Sigmoid colon (tissue), 4 donors: ENCODE results near the gene PLXDC1.

Source experiments
- CTCF ChIP-seq, 4 experiments: fragments of 450-650 bp in 3 of 4; fragments of 200-600 bp in 1 of 4; IDR thresholded peaks; one replicate each; pipeline ENCODE4 v1.5.1; 2016 to 2019; ENCODE audit warnings: antibody characterized with exemption in 4 of 4, mild to moderate bottlenecking in 3 of 4, moderate library complexity in 2 of 4
- EP300 ChIP-seq, 4 donors: sonication (generic); formaldehyde crosslinking; IDR thresholded peaks; one replicate each; pipeline ENCODE4 v1.6.1; 2017; ENCODE audit warnings: antibody characterized with exemption in 4 of 4
- POLR2A ChIP-seq, 2 donors: fragments of 450-650 bp; IDR thresholded peaks; one replicate each; pipeline ENCODE4 v1.6.1; 2016; ENCODE audit warnings: antibody characterized with exemption in 2 of 2, mild to moderate bottlenecking in 2 of 2, moderate library complexity in 2 of 2

DNA sequence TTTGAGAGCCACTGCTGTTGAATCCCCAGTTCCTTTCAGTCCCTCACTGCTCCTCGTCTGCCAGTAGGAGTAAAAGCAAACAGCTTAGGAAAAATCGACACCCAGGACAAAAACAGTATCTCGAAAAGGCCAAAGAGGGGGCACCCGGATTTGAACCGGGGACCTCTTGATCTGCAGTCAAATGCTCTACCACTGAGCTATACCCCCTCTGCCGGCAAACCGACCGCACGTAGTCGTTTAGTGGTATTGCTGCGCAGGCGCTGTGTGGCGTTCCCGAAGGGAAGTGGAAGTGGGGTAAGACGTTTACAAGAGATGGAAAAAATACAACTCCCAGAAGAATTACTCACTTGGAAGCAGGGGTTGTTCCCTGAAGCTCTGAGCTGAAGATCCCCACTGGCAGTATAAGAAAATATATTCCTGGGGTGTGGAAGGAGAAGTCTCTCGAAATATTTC is 2.2 kb upstream of the PLXDC1 start:
- peak in 2 of 4 experiments; percentile 17 to 24 for TF ChIP-seq CTCF (IDR thresholded peaks at IDR 0.05)
- no peak for TF ChIP-seq POLR2A (IDR thresholded peaks at IDR 0.05)
- TF ChIP-seq EP300 (IDR thresholded peaks at IDR 0.05) = no peak
